NCI-H146 (cell line): ENCODE results near the gene ZCCHC12.

ENCODE experiments used
- DNase-seq: peaks from one replicate; lab custom pipeline; 2025; lab: John Stamatoyannopoulos, UW

ZCCHC12 gene

DNA sequence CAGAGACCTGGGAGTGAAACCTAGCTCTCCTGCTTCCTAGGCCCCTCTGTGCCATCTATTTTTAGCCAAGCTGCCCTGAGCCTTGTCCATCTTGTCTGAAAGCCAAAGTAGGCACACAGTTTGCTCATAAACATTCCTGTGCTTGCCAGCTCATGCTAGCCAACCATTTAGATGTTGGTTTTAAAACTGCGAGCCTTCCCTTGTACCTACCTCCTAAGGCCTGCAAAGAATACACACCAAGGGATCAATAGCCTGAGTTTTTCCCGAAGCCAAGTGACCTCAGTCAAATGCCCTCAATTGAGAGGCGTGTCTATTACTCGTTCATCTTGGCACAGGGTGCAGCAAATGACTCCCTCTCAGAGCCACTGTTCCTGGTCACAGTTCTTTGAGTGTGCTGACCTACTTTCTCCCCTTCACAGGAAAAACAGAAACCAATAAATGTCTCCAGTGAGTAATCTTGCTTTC lies 48.5 kb downstream of the ZCCHC12 start:
- DNase-seq: no peak
